GM19455 (cell line): ENCODE measurements around the gene UAP1L1.
A peak's percentile ranks its signal among the peaks of the same experiment; 100 is the strongest.

Experiments used
- ATAC-seq: cut with Tn5 transposase; IDR thresholded peaks from one replicate; pipeline ENCODE4 v1.9.1; 2021; ENCODE audit not compliant: unreplicated experiment

The UAP1L1 gene

DNA sequence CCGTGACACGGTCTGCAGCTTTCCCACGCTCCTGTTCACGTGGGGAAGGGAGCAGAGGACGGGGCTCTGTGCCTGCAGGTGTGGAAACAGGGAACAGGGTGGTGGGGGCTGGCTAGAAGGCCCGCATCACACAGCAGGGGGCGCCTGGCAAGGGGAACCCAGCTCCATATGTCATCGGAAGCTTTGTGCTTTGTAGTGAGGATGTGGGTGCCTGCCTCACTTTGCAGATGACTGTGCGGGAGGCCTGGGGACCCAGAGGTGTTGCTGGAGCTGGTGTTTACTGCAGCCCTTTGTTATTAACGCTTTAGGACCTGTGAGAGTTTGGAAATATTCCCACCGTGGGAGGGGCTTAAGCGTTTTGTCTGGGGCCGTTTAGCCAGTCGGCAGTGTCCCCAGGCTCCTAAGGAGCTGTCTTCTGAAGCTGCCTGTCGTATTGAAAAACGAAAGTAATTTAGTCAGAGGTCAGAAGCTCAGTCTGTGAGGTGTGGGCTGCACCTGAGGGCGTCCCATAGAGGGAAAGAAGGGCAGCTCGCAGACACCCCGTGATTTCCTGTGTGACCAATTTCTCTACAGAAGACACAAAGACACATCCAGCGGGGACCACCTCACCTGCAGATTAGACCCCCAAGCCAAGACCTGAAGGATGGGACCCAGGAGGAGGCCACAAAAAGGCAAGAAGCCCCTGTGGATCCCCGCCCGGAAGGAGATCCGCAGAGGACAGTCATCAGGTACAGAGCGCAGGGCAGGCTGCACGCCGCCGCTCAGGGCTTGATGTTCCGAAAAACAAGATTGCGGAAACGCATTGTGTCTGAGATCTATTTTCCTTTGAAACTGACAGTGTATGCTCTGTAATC, 18.6 kb downstream of the UAP1L1 start:
- peak; percentile 84 for ATAC-seq

DNA sequence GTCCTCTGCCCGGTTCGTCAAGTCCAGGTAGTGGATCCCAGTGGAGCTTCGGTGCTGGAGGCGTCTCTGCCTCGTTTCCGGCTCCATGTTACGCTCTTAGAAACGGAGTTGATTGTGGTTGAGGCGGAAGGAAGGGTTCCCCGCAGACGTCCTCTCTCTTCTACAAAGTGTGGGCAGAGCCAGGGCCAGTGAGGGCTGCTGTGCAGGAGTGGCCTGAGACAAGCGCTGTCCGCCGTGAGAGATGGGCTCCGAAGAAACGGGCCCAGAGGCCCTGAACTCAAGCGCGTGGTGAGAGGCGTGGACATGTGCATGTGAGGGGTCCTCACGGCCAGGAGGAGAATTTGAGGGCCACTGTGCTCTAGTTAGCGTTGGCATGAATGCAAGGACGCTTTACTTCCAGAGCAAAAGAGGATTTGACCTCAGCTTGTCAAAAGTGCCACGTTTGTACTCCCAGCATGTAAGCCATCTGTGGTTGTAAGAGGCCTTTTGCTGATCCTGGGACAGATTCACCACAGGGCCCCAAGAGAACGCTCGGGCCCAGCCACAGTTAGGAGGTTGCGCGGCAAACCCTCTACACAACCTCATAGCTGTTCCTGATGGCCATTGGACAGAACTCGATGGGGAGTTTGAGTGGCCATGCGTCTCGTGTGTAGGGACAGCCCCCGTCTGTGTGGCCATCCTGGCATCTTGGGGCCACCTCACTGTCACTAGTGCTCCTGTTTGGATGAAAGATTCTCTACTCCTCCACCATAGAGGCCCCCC, 19.6 kb downstream of the UAP1L1 start:
- ATAC-seq = no peak

DNA sequence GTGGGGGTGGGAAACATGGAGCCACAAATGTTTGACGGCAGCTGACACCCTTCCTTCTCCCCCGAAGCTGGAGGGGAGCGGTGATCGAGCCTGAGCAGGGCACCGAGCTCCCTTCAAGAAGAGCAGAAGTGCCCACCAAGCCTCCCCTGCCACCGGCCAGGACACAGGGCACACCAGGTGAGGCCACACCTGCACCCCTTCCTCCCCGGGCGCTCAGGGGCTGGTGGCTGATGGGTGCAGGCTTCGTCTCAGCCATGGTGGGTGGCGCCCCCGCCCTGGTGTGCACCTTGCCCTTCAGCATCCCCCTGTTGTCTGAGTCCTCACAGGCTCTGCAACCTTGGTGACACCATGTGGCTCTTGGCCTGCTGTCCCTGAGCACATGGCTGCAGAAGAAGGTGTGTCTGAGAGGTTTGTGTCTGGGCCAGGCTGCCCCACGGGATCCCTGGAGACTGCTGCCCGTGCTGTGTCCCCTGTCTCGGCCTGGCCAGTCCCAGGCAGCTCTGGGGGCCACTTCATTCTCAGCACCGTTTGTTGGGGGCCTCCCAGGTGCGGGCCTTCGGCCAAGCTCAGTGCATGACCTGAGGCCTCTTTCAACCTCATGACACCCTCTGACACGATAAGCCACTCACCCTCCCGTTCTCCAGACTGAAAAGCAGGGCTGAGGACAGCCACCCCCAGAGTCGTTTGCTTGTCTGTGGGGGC, 20.6 kb downstream of the UAP1L1 start:
- no peak for ATAC-seq

DNA sequence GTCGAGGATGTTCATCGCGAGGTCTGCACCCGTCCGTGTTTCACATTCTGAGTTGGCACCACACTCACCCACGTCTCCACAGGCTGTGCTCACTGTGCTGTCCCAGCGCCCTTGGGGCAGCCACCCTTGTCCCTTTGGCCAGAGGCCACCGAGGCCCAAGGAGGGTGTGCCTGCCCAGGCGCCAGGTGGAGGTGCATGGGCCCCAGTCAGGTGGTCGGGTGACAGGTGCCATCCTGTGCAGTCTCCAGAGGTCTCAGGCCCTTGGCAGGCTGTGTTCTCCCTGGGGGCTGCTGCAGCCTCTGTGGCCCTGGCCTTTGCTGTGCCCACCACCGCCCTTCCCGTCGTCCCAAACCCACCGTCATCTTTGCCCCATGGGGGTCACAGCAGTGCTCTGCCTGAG, 21.9 kb downstream of the UAP1L1 start:
- no peak for ATAC-seq

DNA sequence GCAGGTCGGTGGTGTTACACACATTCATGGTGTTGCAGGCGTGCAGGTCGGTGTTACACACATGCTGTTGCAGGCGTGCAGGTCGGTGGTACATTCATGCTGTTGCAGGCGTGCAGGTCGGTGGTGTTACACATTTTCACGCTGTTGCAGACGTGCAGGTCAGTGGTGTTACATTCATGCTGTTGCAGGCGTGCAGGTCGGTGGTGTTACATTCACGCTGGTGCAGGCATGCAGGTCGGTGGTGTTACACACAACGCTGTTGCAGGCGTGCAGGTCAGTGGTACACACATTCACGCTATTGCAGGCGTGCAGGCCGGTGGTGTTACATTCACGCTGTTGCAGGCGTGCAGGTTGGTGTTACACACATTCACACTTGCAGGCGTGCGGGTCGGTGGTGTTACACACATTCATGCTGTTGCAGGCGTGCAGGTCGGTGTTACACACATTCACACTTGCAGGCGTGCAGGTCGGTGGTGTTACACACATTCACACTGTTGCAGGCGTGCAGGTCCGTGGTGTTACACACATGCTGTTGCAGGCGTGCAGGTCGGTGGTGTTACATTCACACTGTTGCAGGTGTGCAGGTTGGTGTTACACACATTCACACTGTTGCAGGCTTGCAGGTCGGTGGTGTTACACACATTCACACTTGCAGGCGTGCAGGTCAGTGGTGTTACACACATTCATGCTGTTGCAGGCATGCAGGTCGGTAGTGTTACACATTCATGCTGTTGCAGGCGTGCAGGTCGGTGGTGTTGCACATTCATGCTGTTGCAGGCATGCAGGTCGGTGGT, 26.1 kb downstream of the UAP1L1 start:
- no peak for ATAC-seq

DNA sequence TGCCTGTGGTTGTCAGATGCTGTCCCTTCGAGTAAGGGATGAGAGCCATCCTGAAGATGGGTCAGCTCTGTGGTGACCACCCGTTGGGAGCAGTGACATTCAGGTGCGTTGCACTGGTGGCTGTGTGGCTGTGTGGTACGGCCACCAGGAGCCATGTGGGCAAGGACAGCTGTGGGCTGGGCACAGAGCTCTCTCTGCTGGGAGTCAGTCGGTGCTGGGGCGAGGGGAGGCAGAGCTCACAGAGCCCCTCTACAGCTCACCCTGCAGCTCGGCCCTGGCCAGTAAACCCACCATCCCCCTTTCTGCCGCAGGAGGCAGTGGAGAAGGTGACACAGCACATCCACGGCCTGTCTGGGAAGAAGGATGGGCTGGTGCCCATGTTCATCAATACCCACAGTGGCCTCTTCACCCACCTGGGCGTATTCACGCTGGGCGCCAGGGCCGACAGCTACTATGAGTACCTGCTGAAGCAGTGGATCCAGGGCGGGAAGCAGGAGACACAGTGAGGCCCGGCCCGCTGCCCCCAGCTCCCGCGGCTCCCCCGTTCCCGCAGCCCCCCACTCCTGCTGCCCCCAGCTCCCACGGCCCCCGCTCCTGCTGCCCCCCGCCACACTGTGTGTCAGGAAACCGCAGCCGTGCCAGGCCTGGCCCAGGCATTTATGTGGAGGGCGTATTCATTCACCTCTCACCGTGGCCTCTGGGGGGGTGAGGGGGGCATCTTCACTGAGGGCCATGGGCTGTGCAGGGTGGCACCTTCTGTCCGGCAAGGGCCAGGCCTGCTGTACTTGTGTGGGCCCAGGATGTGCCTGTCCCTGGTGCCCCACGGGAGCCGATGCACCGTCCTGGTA, 28.7 kb downstream of the UAP1L1 start:
- ATAC-seq = no peak

DNA sequence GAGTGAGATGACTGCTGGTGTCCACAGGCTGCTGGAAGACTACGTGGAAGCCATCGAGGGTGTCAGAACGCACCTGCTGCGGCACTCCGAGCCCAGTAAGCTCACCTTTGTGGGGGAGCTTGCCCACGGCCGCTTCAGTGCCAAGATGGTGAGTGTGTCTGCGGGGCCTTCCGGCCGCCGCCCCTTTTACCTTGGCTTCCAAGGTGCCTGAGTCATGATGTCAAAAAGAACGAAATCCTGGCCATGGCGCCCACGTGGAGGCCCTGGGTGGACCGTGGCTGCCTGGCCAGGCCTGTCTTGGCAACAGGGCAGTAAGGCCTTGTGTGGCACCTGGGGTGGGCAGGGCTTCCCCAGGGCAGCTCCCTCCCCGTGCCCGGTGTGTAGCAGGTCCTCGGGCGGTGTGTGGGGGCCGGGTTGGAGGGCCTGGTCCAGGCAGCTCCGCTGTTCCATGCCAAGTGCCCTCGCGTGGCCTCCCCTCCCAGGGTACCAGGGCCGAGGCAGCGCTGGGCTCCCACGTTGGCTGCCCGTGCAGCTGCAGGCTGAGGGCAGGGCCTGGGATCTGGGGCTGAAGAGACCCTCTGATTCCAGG, 29.4 kb downstream of the UAP1L1 start:
- no peak for ATAC-seq

DNA sequence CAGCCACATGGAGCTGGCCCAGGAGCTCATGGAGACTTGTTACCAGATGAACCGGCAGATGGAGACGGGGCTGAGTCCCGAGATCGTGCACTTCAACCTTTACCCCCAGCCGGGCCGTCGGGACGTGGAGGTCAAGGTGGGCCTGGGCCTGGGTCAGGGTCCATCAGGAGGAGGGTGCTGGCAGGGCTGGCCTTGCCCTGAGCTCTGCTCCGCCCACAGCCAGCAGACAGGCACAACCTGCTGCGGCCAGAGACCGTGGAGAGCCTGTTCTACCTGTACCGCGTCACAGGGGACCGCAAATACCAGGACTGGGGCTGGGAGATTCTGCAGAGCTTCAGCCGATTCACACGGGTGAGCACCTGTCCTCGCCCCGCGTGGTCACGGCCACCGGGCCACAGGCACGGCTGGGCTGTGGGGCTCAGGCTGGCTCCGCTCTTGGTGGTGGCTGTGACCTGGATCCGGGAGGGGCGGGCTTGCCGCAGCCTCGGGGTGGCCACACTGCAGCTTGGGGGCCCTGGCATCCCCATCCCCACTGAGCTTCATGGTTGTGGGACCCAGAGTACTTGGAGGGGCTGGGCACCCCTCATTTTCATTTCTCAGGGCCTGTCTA, 30.1 kb downstream of the UAP1L1 start:
- ATAC-seq = no peak

DNA sequence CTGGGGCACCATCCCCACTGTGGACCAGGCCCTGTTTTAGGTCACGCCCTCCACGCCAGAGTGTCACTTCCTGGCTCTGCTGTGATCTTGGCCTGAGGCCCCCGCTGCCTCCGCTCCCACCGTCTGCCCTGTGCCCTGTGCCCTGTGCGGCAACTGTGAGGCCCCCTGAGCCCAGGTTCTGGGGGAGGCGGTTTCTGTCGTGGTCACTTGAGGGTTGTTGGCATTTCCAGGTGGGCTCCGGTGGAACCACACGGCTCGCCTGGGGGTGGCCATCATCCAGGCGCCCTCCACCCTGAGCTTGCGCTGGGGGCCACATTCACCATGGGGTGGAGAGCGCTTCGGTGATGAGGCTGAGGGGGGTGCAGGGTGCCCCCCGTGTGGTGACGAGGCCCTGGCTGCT, 30.7 kb downstream of the UAP1L1 start:
- no peak for ATAC-seq

DNA sequence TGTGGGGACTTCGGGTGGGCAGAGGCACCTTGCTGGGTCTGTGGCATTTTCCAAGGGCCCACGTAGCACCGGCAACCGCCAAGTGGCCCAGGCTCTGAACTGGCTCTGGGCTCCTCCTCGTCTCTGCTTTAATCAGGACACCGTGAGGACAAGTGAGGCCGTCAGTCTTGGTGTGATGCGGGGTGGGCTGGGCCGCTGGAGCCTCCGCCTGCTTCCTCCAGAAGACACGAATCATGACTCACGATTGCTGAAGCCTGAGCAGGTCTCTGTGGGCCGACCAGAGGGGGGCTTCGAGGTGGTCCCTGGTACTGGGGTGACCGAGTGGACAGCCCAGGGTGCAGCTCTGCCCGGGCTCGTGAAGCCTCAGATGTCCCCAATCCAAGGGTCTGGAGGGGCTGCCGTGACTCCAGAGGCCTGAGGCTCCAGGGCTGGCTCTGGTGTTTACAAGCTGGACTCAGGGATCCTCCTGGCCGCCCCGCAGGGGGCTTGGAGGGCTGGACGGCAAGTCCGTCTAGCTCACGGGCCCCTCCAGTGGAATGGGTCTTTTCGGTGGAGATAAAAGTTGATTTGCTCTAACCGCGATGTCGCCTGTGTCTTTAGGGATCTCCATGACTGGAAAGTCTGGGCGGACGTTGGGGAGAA, 31.4 kb downstream of the UAP1L1 start:
- no peak for ATAC-seq

DNA sequence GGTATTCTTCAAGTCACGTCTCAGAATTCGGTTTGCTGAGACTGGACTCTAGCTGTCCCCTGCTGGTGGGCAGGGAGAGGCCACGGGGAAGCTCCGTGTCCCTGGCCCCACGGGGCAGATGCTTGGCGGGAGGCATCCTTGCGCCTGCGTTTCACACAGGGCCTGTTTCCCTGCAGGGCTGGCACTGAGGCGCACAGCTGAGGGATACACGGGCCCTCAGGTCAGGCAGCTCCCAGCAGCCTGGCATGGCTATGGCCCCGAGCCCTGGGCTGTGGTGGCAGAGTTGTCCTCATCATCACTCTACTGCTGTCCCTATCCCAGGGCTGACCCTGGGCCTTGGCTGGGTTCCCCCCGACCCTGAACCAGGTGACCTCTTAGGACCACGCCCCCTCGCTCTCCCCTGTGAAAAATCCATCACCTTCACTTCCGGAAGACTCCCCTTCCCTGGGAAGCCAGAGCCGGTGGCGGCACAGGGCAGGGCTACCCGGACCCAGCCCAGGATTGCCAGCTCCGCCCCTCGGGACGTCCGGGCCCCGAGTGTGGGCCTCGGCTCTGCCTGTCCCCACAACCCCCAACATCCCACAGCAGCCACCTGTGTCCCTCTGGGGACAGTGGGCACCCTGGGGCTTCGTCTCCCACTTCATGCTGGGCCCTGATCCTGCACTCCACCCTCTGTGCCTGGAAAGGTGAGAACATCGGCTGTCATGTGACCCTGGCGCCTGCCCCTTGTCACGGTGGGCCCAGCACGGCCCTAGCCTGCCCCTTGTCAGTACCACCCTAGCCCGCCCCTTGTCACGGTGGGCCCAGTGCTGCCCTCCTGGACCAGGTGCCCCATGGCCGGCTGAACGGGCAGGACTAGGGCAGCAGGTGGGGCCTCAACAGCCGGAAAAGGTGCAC, 32.2 kb downstream of the UAP1L1 start:
- no peak for ATAC-seq

DNA sequence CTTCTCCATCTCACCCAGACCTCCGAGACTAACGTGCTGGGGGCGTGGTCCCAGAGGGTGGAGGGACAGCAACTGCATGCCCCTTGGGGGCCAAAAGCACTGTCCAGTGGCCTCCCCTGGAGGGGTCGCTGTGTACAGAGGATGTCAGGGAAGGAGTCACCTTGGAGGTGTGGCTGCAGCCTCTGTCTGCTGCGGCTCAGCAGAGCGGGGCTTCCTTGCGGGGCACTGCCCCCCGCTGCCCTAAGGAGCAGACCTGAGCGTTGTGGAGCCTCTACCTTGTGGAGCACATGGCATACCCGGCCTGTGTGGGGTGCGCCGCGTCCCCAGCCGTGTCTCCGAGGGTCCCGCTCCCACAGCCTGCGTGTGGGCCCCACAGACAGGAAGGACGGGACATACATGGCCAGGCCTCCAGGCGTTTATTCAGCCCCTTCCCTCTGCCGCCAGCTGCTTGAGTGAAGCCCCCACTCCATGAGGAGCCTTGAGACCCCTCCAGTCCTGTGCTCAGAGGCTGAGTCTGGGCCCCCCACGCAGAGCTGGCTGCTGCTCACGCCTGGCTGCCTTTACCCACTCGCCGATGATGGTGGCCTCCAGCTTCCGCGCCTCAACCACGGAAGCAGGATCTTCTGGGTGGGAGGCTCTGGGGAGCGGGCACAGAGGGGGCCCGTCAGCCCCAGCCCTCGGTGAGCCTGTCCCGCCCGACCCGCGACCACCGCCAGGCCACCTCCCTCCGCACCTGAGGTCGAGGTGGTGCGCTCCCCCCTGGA, 33.0 kb downstream of the UAP1L1 start:
- no peak for ATAC-seq

DNA sequence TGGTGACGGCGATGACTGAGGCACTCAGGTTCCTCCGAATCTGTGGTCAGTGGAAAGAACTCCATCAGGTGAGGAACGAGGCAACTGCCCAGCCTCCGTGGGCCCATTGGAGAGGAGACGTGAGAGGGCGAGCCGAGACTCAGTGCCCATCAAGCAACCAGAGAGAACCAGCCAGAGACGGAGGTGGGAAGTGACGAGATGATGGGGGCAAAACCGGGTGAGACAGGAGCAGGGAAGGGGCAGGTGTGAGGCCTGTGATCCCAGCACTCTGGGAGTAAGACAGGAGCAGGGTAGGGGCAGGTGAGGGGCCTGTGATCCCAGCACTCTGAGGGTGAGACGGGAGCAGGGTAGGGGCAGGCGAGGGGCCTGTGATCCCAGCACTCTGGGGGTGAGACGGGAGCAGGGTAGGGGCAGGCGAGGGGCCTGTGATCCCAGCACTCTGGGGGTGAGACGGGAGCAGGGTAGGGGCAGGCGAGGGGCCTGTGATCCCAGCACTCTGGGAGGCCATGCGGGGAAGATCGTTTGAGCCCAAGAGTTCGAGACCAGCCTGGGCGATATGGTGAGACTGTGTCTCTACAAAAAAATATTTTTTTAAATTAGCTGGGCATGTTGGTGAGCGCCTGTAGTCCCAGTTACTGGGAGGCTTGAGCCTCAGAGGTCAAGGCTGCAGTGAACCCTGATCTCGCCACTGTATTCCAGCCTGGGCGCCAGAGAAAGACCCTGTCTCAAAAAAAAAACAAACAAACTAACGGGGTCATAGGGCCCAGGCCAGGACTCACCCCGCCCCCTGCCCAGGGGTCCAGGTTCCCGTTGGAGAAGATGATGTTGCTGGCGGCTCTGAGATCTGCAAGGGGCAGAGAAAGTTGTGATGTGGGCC, 33.8 kb downstream of the UAP1L1 start:
- no peak for ATAC-seq

DNA sequence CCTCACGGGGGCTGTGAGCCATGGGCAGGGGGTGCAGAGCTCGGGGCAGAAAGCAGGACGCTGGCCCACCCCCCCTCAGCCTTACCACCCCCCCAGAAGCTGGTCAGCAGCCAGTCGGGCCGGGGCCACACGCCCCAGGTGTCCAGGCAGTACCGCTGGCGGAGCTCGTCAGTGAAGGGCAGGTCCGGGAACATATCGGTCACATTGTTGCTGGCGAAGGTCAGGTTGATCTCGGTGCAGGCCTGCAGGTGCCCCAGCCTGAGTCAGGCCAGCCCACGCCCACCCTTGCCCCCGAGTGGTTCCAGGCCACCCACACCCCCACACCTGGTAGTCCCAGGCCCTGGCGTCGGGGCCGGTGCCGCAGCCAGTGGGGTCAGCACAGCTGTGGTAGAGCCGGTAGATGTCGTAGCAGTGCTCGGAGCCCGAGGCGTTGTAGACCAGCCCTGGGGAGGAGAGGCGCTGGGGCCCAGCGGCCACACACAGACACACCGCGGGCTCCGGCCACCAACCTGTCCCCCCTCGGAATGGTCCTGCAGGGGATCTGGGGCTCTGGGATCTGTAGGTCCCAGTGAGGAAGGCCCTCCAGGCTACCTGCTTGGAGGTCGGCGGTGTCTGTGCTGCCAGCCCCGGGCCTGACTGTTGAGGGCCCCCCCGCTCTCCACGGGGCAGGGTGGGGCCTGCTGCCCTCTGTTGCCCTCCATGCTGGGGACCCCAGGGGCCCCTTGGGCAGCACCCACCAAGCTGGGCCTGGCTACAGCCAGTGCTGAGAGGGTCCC, 34.7 kb downstream of the UAP1L1 start:
- ATAC-seq = no peak
